HG03103 (cell line): Measurements from ENCODE around the gene LRGUK.
A peak's percentile ranks its signal among the peaks of the same experiment; 100 is the strongest.
"Not testable (repeated sequence)": the region's sequence is repeated elsewhere in the genome, so short reads cannot be mapped to it uniquely, and the experiment has no call there.

Source experiments
- ATAC-seq: cut with Tn5 transposase; IDR thresholded peaks from one replicate; pipeline ENCODE4 v1.9.1; 2021; ENCODE audit warnings: low read depth; ENCODE audit not compliant: unreplicated experiment

LRGUK gene

DNA sequence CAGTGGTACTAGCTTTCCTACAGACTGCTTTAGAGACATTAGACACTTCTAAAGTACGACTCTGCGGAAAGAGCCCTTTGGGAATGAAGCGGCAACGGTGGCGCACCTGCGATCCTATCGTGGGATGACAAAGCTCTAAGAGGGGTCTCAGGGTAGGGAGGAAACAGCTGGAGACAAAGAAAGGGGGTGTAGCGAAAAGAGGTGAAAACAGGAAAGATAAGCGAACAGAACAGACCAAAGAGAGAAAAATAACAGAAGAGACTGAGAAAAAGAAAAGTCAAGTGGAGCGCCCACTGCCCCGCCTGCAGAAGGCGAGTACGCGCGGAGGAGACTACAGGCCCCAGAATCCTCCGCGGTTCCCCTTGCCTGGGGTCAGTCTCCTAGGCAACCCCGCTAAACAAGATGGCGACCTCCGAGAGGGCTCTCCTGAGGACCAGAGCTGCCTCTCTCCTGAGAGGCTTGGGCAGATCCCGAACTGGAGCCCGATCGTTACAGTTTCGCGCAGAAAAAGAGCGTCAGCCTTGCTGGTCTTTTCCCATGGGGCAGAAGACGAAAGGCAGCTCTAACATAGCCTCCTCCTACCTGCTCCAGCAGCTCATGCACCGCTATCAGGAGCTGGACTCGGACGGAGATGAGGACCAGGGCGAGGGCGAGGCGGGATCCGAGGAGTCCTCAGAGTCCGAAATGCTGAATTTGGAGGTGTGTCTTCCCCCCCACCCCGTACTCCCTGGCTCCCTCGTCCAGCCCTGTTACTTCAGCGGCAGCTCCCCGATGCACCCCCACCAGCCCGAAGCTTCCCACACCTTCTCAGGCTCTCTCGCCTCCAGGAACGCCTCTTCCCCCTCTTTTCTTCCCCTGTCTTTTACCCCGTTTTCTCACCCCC is at the start of gene LRGUK:
TSS of gene LRGUK (plus strand) at position 375 of the 883 bp plus-strand sequence. CDS start at position 403, 28 bp downstream.
- peak; percentile 100 for ATAC-seq

GRCh38 chr7:134077560-134077959 is 49.6 kb upstream of the LRGUK start:
- not testable (repeated sequence) for ATAC-seq

- no peak for ATAC-seq
Observed at GRCh38 chr7:134078991-134079390, 48.1 kb upstream of the LRGUK start.

- ATAC-seq: no peak
Observed at GRCh38 chr7:134081695-134082094, 45.4 kb upstream of the LRGUK start.

DNA sequence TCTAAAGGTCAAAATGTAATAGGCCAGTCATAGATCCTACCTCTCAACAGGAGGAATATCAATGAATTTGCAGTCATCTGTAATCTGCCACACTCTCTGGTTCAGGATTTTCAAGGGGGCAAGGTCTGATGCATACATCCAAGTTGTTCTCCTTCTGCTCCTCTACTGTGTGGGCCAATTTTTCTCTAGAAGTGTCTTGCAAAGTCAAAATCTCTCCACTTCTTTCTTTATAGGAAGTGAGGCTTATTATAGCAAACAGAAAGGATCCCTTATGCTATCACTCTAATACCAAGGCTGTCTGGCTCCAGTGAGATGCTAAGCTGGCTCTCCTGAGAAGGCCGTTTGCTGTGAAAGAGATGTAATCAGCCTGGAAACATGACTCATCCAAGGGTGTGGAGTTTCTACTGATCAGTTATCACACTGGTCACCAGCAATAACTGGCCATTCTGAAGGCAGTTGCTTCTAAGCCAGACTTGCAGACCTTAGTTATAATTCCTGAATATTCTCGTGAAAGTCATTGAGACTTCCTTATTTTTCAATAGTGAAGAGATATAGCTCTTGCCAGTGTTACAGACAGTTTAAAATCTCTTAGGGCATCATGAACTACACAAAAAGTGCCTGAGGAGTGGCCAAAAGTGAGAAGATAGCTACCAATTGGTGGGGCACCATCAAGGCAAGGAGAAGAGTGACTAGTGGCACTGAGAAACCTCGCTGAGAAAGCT is 43.2 kb upstream of the LRGUK start:
- ATAC-seq: no peak

DNA sequence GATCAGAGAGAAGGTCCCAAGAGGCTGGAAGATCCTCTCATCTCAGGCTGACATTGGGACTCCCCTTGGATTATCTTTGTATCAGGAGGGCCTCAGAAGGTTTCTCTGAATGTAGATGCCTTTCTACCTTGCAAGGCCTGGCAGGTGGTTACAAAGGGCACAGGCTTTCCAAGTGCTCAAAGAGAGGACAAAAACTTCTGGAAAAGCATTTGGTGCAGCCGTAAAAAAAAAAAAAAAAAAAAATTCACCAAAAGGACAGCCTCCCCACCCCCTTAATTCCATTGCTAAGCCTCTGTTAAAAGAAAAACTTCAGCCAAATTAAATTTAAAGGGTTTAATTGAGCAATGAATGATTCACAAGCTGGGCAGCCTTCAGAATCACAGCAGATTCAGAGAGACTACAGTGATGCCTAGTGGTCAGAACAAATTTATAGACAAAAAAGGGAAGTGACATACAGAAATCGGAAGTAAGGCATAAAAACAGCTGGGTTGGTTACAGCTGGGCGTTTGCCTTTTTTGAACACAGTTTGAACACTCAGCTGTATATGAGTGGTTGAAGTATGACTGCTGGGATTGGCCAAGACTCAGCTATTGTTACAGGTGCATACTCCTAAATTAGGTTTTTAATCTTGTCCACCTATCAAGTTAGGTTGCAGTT is 42.5 kb upstream of the LRGUK start:
- peak; percentile 78 for ATAC-seq

GRCh38 chr7:134085311-134085710 is 41.8 kb upstream of the LRGUK start:
- no peak for ATAC-seq

- no peak for ATAC-seq
Observed at GRCh38 chr7:134086998-134087735, 40.0 kb upstream of the LRGUK start.

DNA sequence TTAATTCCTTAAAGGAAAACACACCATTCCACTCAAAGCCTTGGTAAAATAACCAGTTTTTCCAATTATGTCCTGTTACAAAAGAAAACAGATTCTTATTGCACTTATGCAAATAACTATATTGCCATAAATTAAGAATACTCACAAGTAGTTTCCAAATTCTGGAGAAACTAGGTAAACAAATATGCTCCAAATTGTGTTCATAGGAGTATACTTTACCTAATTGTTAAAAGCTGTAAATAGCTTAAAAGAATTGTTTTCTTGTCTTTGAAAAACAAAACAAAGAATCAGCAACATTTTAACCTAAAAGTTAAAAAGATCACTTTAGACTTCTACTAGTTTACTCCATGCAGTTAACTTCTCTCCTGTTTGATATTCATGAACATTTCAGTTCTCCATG is 38.9 kb upstream of the LRGUK start:
- ATAC-seq: no peak

DNA sequence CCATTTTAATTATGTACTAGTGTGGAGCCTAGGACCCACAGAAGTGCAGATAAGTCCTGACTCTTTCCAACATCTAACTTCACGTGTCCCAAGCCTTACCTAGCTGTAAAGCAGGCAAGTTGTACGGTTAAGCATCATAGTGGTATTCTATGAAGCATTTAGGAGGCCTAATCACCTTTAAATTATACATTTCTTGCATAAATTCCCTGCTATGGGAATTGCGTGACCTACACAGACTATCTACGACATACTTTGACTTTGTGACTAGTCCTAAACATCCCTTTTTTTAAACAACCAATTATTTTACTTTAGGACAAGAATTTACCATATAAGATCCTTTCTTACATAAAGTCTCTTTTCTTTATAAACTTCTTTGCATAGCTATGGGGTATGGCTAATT is 37.7 kb upstream of the LRGUK start:
- ATAC-seq: no peak

DNA sequence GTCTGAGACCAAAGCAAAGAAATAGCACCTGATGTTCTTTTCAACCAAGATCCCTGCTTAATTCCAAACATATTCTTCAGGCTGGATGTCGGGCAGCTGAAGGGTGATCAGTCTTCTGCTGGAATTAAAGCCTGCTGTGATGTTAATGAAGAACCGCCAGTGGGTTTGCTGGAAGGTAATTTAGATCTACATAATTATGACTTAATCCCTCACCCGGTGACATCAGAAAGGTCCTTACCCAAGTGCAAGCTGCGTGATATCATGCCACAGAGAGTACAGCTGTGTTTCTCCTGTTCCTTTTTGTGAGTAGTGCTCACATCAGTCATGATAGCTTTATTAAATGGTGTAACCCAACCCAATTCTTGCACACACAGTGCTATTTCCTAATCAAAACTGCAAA is 29.1 kb upstream of the LRGUK start:
- ATAC-seq: no peak

DNA sequence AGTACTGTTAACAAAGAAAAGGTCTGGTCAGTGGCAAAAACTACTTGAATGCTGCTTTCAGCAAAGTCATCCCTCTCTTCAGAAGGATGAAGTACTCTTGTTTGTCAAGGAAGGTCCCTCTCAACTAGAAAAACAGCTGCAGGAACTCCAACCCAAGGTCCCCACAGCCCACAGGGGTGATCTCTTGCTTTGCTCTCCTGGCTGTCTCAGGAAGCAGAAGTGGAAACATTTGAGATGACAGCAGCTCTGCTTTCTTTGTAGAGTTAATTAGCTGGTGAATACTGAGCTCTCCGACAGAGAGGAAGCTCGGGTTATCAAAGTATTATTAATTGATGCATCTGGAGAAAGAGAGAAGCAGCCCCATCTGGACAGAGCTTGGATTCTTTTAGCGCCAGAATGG is 25.4 kb upstream of the LRGUK start:
- no peak for ATAC-seq

- ATAC-seq: no peak
Observed at GRCh38 chr7:134104166-134104565, 23.0 kb upstream of the LRGUK start.

GRCh38 chr7:134105841-134106240 is 21.3 kb upstream of the LRGUK start:
- no peak for ATAC-seq

DNA sequence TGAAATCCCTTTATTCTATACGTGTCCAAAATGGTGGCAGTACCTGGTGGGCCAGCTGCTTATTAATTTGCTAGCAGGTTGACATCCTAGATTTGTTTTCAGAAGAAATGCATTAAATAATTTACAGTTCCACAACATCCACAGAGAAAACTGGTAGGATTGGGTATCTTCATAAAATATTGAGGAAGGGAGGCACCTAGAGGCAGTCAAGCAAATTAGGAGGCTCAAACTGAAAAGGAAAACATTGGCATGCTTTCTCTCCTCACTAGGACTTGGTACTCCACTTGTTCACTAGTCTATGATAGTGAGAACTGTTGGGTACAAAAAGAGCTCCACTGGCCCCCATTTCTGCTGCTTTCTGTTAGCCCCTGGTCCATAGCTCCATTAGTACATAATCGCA is 18.3 kb upstream of the LRGUK start:
- no peak for ATAC-seq

GRCh38 chr7:134113655-134114054 is 13.5 kb upstream of the LRGUK start:
- ATAC-seq: no peak

- ATAC-seq: no peak
Observed at GRCh38 chr7:134114992-134115391, 12.1 kb upstream of the LRGUK start.

DNA sequence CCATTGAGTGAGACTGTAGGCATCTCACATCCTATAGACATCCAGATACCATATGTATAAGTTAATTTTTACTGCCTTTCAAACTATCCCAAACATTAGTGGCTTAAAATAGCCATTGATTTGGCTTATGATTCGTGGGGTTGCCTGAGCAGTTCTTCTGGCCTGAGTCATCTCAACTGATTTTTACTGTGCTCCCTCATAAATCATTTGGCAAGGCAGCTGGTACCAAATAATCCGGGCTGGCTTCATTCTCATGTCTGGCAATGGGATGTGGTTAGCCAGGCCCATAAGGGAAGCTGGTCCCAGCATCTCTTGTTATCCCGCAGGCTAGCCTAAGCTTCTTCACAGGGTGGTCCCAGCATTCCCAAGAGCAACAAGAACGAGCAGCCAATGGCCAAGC is 6.7 kb upstream of the LRGUK start:
- ATAC-seq: no peak

DNA sequence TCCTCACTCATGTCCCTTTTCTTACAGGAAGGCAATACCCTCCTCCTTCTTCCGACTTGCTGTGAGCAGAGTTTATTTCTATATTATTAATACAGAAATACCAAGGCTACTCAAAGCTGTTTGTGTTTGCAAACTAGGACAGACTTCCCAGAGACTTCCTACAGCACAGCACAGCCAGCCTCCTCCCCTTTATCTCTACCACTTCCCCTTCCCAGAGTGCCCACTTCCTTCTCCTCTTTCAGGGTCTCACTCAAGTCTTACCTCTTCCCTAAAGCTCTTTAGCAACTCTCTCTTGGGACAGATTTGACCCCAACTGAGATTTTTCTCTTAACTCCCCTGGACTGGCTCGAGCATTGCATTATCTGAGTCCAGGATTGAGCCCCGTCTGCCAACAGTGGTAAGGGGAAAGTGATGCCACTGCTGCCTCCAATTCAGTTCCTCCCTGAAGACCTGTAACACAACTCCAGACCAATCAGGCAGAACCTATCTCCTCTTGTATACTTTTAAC is 5.5 kb upstream of the LRGUK start:
- ATAC-seq: no peak

- no peak for ATAC-seq
Observed at GRCh38 chr7:134122980-134123379, 4.2 kb upstream of the LRGUK start.
